Hematopoietic multipotent progenitor cell treated with erythropoietin and hydrocortisone succinate and interleukin-3 and kit ligand, for 8 days (in vitro differentiated cells): ENCODE measurements around the gene DPYSL4.
"Not testable (repeated sequence)": the region's sequence is repeated elsewhere in the genome, so short reads cannot be mapped to it uniquely, and the experiment has no call there.

ENCODE experiments used
- DNase-seq: peaks from one replicate; pipeline ENCODE4 v3.0.0-alpha.2; 2015

The DPYSL4 gene

DNA sequence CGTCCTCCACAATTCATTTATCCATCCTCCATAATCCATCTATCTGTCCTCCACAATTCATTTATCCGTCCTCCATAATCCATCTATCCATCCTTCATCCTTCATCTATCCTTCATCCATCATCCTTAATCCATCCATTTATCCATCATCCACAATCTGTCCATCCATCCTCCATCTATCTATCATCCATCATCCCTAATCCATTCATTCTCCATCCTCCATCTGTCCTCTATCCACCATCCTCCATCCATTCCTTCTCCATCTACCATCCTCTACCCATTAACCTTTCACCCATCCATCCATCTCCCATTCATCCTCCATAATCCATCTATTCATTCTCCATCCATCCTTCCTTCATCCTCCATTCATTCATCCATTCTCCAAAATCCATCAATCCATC is 36.0 kb upstream of the DPYSL4 start:
- no peak for DNase-seq

DNA sequence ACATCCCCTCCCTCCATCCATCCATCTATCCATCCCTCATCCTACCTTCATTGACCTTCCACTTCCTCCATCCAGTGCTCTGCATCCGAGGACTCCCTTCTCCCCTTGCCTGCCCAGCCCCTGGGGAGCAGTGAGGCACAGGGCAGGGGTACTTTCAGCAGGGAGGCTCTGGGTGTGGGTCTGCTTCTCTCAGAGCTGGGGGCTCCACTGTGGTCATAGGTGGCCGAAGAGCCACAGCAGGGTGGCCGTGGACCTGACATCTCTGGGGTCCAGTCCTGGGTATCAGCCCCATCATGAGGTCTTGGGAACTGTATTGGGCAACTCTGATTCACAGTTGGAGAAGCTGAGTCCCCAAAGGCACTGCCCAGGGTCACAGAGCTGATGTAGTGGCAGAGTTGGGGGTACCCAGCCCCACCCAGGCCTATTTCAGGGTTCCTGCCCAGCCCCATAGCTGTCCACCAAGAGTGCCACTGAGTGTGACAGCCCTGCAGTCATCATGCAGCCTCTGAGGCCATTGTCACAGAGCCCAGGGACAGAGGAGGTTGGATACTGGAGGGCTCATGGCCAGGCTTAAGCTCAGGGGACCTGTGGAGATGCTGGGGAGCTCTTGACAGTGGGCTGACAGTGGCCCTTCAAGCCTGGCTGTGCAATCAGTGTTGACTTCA is 35.3 kb upstream of the DPYSL4 start:
- DNase-seq: no peak

DNA sequence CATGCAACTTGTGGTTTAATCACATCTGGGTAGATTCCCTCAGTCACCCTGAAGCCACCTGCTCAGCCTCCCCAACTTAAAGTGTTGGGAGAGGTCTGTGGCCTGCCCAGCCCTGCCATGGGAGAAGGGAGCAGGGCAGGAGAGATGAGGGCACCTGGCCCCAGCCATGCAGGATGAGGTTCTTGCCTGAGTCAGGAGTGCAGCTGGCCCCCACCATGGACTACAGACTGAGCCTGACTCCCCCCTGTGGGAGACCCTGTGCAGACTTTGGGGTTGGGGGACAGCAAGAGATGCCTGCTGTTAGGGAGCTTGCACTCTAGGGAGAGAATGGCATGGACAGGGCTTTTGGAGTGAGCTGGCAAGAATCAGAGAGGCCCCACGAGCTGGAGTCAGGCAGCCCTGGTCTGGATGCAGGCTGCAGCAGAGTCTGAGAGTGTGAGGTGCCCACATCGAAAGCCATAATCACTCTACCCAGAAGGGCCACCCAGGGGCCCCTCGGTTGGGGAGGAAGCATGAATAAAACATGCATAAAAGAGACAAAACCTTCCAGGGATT is 34.7 kb upstream of the DPYSL4 start:
- DNase-seq: no peak

DNA sequence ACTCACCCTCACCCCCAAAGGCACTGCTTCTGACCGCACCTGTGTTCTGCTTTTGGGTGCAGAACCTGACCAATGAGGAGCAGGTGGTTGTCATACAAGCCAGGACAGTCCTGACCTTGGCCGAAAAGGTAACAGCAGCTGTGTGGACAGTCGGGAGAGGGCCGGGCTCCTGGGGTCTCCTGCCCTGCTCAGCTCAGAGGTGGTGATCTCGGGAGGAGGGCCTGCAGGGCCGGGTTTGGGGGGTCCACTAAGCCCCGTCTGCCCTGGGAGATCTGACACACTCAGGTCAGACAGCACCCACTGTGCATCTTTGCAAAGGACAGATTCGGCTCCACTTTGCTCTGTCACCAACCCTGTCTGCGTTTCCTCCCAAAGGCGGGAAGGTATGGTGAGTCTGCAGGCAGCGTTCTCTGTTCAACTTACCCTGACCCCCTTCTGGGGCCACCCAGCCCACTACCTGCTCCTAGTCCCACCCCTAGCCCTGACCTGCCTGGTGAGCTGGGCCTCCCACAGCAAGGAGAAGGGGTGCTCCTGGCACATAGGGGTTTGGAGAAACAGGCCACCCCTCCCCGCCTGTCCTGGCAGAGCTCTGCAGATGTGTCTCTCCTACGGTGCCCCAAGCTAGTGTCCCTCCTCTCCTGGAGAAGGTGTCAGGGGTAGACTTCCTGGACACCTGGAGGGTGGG is 33.7 kb upstream of the DPYSL4 start:
- no peak for DNase-seq

DNA sequence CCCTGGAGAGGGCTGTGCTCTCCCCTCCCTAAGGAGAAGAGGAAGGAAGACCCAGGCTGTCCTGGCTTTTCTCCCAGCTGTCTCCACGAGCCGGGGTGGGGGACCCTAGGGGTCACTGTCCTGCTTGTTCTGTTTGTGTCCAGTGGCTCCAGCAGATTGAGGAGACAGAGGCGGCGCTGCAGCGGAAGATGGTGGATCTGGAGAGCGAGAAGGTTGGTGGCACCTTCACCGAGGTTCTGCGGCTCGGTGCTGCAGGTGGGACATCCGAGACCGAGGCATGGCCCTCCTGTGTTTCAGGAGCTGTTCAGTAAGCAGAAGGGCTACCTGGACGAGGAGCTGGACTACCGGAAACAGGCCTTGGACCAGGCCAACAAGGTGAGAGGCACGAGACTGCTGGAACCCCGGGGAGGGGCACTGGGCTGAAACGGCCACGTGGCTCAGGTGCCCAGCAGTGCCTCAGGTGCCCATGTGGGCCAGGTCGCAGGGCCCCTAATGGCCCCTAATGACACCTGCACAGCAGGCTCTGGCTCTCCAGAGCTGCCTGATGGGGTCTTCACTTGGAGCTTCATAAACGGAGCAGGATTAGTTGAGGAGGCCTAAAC is 33.0 kb upstream of the DPYSL4 start:
- no peak for DNase-seq

DNA sequence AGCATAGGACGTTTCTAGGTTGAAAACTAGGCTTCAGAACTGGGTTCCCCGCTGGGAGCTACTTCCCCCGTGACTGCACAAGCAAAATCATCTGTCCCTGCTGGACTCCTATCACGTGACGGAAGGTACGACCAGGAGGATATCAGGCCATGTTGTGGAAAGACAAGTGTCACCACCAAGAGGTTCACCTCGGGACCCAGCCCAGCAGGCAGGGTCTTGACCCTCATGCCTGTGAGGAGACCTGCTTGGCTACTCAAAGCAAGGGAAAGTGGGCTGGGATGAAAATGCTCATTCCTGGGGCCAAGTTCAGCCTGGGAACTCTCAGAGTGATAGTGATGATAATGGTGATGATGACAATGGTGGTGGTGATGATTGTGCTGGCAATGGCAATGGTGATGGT is 32.3 kb upstream of the DPYSL4 start:
- DNase-seq: no peak

DNA sequence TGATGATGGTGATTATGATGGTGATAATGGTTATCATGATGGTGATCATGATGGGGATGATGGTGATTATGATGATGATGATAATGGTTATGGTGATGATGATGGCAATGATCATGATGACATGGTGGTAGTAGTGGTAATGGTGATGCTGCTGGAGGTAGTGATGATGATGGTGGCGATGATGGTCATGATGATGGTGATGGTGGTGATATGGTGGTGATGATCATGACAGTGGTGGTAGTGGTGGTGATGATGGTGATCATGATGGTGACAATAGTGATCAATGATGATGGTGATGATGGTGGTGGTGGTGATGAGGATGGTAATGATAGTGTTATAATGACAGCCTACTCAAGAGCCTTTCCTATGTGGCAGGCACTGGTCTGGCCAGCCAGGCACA is 31.8 kb upstream of the DPYSL4 start:
- no peak for DNase-seq

DNA sequence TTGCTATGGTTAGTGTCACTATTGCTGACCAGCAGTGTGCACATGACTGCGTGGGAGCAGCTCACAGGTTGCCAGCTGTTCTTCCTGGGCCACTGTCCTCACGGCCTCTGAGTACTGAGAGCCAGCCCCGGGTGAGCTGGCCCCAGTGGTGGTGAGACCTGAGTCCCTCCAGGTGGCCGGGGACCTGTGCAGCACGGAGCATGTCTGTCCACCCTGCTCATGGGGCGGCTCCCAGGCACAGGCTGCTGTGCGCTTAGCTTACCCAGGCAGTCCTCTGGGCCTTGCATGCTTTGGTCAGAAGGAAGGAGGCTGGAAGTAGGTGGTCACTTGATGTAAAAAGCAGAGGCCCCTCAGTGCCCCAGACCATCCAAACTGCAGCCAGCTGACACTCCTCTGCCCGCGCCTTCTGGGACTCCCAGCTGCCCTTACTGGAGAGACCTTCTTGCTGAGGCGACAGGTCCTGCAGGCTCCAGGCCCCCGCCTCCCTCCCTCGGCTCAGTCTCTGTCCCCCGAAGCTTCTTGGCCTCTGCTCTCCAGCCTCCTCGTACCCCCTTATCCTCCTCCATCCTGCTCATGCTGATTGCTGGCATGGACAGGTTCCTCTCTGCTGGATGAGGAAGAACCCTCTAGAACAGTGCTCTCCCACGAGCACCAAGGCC is 30.9 kb upstream of the DPYSL4 start:
- no peak for DNase-seq

DNA sequence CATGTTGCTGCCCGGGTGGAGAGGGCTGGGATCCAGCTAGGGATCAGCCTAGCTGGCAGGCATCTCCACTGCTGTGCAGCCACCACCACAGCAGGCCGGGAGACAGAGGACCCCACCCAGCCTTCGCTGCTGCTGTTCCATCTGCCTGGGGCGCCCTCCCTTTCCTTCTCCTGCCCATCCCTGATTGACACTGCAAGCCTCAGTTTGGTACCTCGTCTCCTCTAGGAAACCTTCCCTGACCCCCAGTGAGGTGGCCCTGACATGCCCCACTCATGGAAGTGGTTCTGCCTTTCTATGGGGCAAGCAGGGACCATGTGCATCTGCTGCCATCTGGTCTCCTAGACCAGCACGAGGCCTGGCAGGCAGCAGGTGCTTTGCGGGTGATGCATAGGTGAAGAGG is 30.4 kb upstream of the DPYSL4 start:
- no peak for DNase-seq

DNA sequence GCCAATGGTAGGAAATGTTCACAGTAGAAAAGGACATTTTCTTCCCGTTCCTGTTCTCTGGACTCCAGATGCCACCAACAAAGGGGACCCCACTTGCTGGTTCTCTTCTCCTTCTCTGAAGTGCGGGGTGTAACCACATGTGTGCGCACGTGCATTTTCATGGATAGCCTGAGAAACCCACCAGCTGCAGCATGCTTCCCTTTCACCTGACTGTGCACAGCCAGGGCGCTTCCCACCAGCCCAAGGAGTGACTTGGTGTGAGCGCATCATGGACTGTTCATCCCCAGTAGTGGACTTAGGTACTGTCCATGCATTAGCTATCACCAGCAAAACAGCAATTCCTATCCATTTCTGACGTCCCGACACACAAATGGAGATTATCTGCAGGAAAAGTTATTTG is 29.6 kb upstream of the DPYSL4 start:
- no peak for DNase-seq

DNA sequence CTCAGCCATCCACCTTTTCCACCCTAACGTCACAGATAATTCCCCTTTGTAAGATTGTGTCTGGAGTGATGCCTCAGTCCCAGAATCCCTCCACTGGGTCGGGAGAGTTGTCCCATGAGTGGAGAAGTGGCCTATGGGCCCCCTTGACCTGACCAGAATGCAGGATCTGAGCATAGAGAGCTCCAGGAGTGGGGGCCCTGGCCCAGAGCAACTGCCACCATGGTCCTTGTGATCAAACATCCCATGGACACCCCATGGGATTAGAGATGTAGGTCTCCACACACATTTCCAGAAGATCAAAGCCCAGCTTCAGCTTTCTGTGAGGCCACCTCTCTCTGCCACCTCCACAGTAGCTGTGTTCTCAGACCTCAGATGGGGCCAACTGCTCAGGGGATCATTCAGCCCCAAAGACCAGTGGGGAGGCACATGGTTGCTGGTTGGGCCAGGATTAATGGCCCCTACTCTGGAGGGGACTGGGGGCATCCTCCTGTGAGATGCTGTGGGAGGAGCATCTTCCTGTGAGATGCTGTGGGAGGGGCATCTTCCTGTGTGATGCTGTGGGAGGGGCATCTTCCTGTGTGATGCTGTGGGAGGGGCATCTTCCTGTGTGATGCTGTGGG is 28.5 kb upstream of the DPYSL4 start:
- no peak for DNase-seq

DNA sequence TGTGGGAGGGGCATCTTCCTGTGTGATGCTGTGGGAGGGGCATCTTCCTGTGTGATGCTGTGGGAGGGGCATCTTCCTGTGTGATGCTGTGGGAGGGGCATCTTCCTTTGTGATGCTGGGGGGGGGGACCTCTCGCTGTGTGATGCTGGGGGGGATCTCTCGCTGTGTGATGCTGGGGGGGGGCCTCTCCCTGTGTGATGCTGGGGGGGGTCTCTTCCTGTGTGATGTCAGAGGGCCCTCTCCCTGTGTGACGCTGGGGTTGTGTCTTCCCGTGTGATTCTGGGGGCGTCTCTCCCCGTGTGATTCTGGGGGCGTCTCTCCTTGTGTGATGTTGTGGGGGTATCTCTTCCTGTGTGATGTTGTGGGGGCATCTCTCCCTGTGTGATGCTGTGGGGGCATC is 27.9 kb upstream of the DPYSL4 start:
- DNase-seq: no peak

DNA sequence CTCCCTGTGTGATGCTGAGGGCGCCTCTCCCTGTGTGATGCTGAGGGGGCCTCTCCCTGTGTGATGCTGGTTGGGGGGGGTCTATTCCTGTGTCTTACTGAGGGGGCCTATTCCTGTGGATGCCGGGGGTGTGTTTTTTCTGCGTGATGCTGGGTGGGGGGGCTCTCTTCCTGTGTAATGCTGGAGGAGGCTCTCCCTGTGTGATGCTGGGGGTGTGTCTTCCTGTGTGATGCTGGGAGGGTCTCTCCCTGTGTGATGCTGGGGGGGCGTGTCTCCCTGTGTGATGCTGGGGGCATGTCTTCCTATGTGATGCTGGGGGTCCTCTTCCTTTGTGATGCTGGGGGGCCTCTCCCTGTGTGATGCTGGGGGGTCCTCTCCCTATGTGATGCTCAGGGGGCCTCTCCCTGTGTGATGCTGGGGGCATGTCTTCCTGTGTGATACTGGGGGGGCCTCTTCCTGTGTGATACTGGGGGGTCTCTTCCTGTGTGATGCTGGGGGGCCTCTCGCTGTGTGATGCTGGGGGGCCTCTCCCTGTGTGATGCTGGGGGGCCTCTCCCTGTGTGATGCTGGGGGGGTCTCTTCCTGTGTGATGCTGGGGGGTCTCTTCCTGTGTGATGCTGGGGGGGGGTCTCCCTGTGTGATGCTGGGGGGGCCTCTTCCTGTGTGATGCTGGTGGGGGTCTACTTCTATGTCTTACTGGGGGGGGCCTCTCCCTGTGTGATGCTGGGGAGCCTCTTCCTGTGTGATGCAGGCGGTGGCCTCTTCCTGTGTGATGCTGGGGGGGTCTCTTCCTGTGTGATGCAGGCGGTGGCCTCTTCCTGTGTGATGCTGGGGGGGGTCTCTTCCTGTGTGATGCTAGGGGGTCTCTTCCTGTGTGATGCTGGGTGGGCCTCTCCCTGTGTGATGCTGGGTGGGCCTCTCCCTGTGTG is 27.2 kb upstream of the DPYSL4 start:
- DNase-seq: not testable (repeated sequence)

DNA sequence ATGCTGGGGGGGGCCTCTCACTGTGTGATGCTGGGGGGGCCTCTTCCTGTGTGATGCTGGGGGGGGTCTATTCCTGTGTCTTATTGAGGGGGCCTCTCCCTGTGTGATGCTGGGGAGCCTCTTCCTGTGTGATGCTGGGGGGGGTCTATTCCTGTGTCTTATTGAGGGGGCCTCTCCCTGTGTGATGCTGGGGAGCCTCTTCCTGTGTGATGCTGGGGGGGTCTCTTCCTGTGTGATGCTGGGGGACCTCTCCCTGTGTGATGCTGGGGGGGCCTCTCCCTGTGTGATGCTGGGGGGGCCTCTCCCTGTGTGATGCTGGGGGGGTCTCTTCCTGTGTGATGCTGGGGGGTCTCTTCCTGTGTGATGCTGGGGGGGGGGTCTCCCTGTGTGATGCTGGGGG is 26.5 kb upstream of the DPYSL4 start:
- DNase-seq: not testable (repeated sequence)

DNA sequence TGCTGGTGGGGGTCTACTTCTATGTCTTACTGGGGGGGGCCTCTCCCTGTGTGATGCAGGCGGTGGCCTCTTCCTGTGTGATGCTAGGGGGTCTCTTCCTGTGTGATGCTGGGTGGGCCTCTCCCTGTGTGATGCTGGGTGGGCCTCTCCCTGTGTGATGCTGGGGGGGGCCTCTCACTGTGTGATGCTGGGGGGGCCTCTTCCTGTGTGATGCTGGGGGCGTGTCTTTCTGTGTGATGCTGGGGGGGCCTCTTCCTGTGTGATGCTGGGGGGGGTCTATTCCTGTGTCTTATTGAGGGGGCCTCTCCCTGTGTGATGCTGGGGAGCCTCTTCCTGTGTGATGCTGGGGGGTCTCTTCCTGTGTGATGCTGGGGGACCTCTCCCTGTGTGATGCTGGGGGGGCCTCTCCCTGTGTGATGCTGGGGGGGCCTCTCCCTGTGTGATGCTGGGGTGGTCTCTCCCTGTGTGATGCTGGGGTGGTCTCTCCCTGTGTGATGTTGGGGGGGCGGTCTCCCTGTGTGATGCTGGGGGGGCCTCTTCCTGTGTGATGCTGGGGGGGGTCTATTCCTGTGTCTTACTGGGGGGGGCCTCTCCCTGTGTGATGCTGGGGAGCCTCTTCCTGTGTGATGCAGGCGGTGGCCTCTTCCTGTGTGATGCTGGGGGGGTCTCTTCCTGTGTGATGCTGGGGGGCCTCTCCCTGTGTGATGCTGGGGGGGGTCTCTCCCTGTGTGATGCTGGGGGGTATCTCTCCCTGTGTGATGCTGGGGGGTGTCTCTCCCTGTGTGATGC is 25.7 kb upstream of the DPYSL4 start:
- not testable (repeated sequence) for DNase-seq

DNA sequence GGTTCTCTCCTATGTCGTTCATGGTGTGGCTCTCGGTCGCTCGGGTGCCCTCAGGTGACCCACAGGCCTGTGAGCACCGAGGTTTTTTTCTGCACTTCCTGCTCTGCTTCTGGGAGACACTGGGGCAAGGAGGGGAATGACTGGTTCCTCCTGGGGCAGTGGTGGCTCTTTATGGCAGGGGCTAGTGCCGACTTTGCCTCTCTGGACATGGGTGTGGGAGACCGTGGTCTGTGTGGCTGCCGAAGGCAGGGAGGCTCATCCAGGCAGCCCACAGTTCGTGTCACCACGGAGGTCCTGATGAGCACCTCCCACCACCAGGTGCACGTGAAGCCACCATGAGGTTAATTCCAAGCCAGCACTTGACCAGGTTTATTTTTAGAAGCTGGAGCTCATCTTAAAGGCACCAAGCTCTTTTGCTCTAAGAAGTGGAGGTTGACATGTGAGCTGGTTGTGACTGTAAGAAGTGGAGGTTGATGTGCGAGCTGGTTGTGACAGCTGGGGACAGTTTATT is 24.7 kb upstream of the DPYSL4 start:
- no peak for DNase-seq

DNA sequence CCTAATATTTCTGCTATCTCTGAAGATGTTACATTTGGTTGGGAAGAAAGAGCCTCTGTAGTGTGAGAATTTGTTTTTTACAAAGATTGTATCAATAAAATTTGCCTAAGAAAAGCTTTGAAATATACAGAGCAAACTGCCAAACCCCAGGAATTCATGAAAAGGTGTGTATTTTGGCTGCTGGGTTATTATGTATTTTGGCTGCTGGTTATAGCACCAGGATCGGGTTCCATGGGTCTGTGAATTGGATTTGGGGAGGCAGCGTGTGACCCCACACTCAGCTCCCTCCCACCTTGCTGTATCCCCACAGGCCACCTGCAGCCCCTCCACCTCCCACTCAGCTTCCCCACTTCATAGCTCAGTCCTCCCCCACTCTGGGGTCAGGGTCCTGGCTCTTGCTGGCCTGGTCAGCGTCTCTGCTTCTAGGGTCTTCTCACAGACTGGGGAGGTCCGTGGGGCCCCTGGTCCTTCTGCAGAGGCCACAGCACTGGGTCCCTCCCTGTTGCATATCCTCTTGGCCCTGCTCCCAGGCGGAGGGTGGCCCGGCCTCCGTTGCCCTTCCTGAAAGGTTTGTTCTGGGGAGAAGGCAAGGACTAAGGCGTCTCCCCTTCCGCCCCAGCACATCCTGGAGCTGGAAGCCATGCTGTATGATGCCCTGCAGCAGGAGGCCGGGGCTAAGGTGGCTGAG is 24.0 kb upstream of the DPYSL4 start:
- DNase-seq: no peak

DNA sequence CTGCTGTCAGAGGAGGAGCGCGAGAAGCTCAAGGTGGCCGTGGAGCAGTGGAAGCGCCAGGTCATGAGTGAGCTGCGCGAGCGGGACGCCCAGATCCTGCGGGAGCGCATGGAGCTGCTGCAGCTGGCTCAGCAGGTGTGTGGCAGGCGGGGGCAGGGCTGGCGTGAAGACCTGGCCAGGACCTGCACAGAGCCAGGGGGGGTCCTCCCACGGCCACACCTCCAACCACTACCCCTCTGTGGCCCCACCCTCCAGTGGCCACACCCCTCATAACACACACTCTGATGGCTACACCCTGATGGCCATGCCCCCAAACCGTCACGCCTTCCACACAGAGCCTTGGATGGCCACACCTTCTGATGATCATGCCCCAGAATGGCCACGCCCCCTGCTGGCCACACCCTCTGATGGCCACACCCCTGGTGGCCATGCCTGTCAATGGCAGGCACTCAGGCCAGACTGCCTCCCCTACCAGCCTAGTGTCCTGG is 23.4 kb upstream of the DPYSL4 start:
- peak; percentile 79 for DNase-seq

DNA sequence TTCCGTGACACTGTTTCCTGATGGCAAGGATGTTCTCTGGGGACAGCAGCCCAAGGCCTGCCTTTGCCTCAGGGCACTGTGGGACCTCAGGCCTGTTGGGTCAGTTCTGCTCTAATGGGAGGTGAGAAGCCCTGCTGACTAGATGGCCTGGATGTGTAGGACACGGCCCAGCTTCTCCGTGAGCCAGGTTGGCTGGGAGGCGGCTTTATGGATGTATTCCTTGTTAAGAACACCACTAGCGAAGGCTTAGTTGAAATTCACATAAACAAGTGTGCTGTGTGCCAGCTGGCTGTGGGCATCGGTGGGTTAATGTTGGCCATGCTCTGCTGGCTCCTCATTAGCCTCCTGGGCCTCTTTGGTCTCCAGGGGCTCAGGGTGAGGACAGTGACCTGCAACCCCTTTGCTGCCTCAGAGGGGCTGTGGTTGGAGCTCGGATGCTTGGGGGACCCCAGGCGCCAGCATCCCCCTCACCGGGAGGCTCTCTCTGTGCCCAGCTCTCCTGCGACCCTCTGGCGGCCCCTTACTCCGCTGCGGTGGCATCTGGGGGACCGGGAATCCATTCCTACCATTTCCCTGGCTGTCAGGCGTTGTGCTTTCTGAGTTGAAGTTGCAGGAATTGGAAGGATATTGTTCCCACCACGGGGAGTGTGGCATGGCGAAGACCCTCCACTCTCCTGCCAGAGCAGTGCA is 22.8 kb upstream of the DPYSL4 start:
- DNase-seq: no peak
